ENCODE results near the gene HOXC11.
A peak's percentile ranks its signal among the peaks of the same experiment; 100 is the strongest.

Gene HOXC11

DNA sequence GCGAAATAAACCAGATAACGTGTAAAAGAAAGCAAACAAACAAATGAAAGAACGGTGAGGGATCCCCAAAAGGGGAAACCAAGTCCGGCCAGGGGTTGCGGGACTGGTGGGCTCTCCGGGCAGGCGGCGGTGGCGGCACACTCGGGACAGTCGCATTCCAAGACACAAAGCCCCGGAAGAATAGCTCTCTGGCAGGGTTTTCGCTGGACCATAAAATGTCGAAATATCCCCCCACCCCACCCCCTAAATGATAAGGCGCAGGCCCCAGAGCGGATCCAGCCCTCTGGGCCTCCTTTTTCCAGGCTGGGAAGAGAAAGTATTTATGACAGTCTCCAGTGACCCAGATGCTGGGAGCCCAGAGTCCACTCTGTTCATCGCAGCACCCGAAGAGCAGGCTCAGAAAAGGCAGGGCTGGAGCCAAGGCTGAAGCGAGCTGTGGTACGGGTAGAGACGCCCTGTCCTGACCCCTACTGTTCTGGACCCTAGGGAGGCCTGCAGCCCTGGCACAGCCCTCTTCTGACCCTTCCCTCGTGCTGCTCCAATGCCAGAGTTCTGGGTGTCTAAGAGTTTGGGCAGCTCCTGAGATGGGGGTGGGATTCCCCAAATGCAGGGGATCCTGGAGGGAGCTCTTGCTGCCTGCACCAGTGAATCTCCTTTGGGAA, 33.8 kb downstream of the HOXC11 start:
- DNase-seq (ENCODE audit: low read depth in 1 of 2, low spot score in 1 of 2) = no peak
- Histone ChIP-seq H3K27ac (replicated peaks) (no peak overlapping the region), H3K27me3 (ENCODE audit: insufficient read depth, poor library complexity, severe bottlenecking) (peaks cover 87% of the 10 kb centered on the region), H3K4me3 (replicated peaks; ENCODE audit: insufficient read depth, low read length) (peak overlapping the region; percentile 5; the same call in 1 of the 2 replicates)
- TF ChIP-seq, protein P1, sequence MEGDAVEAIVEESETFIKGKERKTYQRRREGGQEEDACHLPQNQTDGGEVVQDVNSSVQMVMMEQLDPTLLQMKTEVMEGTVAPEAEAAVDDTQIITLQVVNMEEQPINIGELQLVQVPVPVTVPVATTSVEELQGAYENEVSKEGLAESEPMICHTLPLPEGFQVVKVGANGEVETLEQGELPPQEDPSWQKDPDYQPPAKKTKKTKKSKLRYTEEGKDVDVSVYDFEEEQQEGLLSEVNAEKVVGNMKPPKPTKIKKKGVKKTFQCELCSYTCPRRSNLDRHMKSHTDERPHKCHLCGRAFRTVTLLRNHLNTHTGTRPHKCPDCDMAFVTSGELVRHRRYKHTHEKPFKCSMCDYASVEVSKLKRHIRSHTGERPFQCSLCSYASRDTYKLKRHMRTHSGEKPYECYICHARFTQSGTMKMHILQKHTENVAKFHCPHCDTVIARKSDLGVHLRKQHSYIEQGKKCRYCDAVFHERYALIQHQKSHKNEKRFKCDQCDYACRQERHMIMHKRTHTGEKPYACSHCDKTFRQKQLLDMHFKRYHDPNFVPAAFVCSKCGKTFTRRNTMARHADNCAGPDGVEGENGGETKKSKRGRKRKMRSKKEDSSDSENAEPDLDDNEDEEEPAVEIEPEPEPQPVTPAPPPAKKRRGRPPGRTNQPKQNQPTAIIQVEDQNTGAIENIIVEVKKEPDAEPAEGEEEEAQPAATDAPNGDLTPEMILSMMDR (IDR thresholded peaks at IDR 0.05; ENCODE audit: insufficient read depth, low read length) = no peak
- TF ChIP-seq POLR2AphosphoS5 (IDR thresholded peaks at IDR 0.05; ENCODE audit: low read depth) (no peak), SPI1 (IDR thresholded peaks at IDR 0.05; ENCODE audit: borderline replicate concordance, low read depth) (no peak)

DNA sequence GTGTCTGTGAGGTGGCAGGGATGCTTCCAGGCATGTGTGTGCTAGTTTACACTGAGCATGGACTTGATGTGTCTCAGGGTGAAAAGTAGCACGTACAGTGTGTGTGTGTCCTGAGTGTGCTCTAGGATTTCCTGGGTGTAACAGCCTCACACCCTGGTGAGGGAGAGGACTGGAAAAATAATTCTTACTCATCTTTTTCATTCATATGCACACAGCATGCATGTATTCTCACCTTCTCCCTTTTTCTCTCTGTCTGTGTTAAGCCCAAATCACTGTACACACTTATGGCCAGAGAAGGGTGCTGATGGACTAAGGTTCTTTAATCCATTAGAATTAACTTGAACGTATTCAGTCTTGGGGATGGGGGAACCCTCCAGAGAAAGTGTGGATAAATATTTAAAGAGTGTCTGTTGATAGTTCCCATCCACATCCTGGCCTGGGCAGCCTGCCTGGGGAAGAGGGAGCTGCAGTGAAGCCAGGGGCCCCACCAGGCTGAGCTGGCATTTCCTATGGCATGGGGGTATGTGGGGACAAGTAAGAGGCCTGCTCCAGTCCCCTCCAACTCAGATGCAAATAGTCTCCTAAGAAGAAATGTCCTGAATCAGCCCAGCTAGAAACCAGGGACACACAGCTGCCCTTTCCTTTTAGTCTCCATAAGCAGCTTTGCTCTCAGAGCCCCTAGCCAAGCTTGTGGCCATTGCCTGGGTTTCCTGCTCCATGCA, 34.8 kb downstream of the HOXC11 start:
- H3K27me3 ChIP-seq (ENCODE audit: insufficient read depth, poor library complexity, severe bottlenecking) = peaks cover 82% of the 10 kb centered on the region
- TF ChIP-seq, protein P1 (IDR thresholded peaks at IDR 0.05; ENCODE audit: insufficient read depth, low read length) = no peak
- no peak for TF ChIP-seq POLR2AphosphoS5 (IDR thresholded peaks at IDR 0.05; ENCODE audit: low read depth)
- TF ChIP-seq, protein P2, sequence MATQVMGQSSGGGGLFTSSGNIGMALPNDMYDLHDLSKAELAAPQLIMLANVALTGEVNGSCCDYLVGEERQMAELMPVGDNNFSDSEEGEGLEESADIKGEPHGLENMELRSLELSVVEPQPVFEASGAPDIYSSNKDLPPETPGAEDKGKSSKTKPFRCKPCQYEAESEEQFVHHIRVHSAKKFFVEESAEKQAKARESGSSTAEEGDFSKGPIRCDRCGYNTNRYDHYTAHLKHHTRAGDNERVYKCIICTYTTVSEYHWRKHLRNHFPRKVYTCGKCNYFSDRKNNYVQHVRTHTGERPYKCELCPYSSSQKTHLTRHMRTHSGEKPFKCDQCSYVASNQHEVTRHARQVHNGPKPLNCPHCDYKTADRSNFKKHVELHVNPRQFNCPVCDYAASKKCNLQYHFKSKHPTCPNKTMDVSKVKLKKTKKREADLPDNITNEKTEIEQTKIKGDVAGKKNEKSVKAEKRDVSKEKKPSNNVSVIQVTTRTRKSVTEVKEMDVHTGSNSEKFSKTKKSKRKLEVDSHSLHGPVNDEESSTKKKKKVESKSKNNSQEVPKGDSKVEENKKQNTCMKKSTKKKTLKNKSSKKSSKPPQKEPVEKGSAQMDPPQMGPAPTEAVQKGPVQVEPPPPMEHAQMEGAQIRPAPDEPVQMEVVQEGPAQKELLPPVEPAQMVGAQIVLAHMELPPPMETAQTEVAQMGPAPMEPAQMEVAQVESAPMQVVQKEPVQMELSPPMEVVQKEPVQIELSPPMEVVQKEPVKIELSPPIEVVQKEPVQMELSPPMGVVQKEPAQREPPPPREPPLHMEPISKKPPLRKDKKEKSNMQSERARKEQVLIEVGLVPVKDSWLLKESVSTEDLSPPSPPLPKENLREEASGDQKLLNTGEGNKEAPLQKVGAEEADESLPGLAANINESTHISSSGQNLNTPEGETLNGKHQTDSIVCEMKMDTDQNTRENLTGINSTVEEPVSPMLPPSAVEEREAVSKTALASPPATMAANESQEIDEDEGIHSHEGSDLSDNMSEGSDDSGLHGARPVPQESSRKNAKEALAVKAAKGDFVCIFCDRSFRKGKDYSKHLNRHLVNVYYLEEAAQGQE (IDR thresholded peaks at IDR 0.05; ENCODE audit: insufficient replicate concordance, low read depth) = no peak
- no peak for TF ChIP-seq SPI1 (IDR thresholded peaks at IDR 0.05; ENCODE audit: borderline replicate concordance, low read depth)
- no peak for TF ChIP-seq GABPA (IDR thresholded peaks at IDR 0.05; ENCODE audit: low read depth)
- no peak for DNase-seq (ENCODE audit: low read depth in 1 of 2, low spot score in 1 of 2)
- no peak overlapping the region for H3K27ac ChIP-seq (replicated peaks)
- no peak overlapping the region for H3K4me3 ChIP-seq (replicated peaks; ENCODE audit: insufficient read depth, low read length)

DNA sequence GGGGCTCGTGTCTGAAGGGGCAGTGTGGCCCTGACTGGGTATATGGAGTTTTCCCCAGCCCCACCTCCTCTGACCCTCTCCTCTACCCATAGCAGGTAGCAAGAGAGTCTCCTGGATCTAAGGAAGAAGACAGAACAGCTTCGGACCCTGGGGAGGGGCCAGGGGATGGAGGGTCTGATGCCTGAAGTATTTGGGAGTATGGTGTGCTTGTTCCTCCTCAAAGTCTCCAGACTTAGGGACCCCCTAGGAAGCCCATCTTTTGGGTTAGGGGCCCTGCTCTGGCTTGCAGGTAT, 35.3 kb downstream of the HOXC11 start:
- no peak overlapping the region for H3K27ac ChIP-seq (replicated peaks)
- TF ChIP-seq GABPA (IDR thresholded peaks at IDR 0.05; ENCODE audit: low read depth) (no peak), SPI1 (IDR thresholded peaks at IDR 0.05; ENCODE audit: borderline replicate concordance, low read depth) (no peak), POLR2AphosphoS5 (IDR thresholded peaks at IDR 0.05; ENCODE audit: low read depth) (no peak)
- TF ChIP-seq, protein P1 (IDR thresholded peaks at IDR 0.05; ENCODE audit: insufficient read depth, low read length) = no peak
- TF ChIP-seq, protein P2 (IDR thresholded peaks at IDR 0.05; ENCODE audit: insufficient replicate concordance, low read depth) = no peak
- H3K4me3 ChIP-seq (replicated peaks; ENCODE audit: insufficient read depth, low read length) = no peak overlapping the region
- DNase-seq (ENCODE audit: low read depth in 1 of 2, low spot score in 1 of 2) = no peak
- H3K27me3 ChIP-seq (ENCODE audit: insufficient read depth, poor library complexity, severe bottlenecking) = peaks cover 84% of the 10 kb centered on the region
